SK-N-SH (cell line): Measurements from ENCODE around the gene BRS3. TPM values are rescaled to one million over a fixed set of nuclear protein-coding genes. Genes with fewer than 3 reads are reported as not detected.

Experiments used
- CTCF ChIA-PET: fragments of 300-600, 350-600 bp; formaldehyde crosslinking; extraction: SDS; loops from one replicate; lab custom pipeline; 2021; lab: Yijun Ruan, JAX
- POLR2A ChIA-PET: fragments of 350-600 bp; sonication (Branson Sonifier 250); formaldehyde crosslinking; extraction: SDS; loops from one replicate; lab custom pipeline; 2020; ENCODE audit warnings: antibody characterized with exemption, inconsistent platforms; lab: Yijun Ruan, JAX
- DNase-seq: peaks from one replicate; pipeline ENCODE4 v3.0.0; 2012
- H2AFZ ChIP-seq: fragments of 200-600 bp; sonication (generic); 2 replicates; pipeline ENCODE4 v1.8.1; 2016; ENCODE audit warnings: antibody characterized with exemption, mild to moderate bottlenecking, low read depth
- H3F3A ChIP-seq: fragments of 200-600 bp; sonication (generic); replicated peaks from 2 replicates; pipeline ENCODE3; 2016; ENCODE audit warnings: antibody characterized with exemption, mild to moderate bottlenecking; ENCODE audit not compliant: insufficient read depth
- H3K27ac ChIP-seq, 2 experiments: fragments of 200-500 bp in 1 of 2; fragments of 200-600 bp in 1 of 2; sonication (Bioruptor generic) in 1 of 2; sonication (generic), shearing (Covaris generic) in 1 of 2; 2 replicates each; pipeline versions ENCODE4 v1.5.1 to v1.6.1; 2014 to 2016; ENCODE audit warnings: low read depth in 2 of 2, inconsistent platforms in 1 of 2, low read length in 1 of 2, mild to moderate bottlenecking in 1 of 2, mixed read lengths in 1 of 2
- H3K27me3 ChIP-seq: fragments of 200-600 bp; sonication (generic), shearing (Covaris generic); 2 replicates; pipeline ENCODE4 v1.6.1; 2016; ENCODE audit warnings: mixed run types; ENCODE audit not compliant: insufficient read depth
- H3K36me3 ChIP-seq, 2 experiments: fragments of 200-500 bp in 1 of 2; fragments of 200-600 bp in 1 of 2; sonication (Bioruptor generic) in 1 of 2; sonication (generic) in 1 of 2; replicated peaks in 1 of 2; 2 replicates each; pipeline versions ENCODE3 to v1.5.1; 2014 to 2016; ENCODE audit warnings: low read length in 1 of 2, mild to moderate bottlenecking in 1 of 2; ENCODE audit not compliant: insufficient read depth in 2 of 2, control insufficient read depth in 1 of 2
- H3K4me1 ChIP-seq, 2 experiments: fragments of 200-500 bp in 1 of 2; fragments of 200-600 bp in 1 of 2; sonication (Bioruptor generic) in 1 of 2; sonication (generic), shearing (Covaris generic) in 1 of 2; 2 replicates each; pipeline versions ENCODE4 v1.5.1 to v1.6.1; 2014 to 2016; ENCODE audit warnings: low read depth in 1 of 2, low read length in 1 of 2, mixed run types in 1 of 2; ENCODE audit not compliant: insufficient read depth in 2 of 2, control insufficient read depth in 1 of 2
- H3K4me2 ChIP-seq: fragments of 200-600 bp; sonication (generic), shearing (Covaris generic); 2 replicates; pipeline ENCODE4 v1.6.1; 2017; ENCODE audit warnings: mixed run types
- H3K4me3 ChIP-seq, 2 experiments: fragments of 200-500 bp in 1 of 2; fragments of 200-600 bp in 1 of 2; sonication (Bioruptor generic) in 1 of 2; sonication (generic), shearing (Covaris generic) in 1 of 2; 2 replicates each; pipeline versions ENCODE4 v1.5.1 to v1.8.1; 2014 to 2016; ENCODE audit warnings: low read depth in 2 of 2, inconsistent platforms in 1 of 2, low read length in 1 of 2, mild to moderate bottlenecking in 1 of 2, mixed read lengths in 1 of 2, moderate library complexity in 1 of 2
- H3K79me2 ChIP-seq: fragments of 200-600 bp; sonication (generic); 2 replicates; pipeline ENCODE4 v1.8.1; 2017; ENCODE audit warnings: mild to moderate bottlenecking; ENCODE audit not compliant: insufficient read depth
- H3K9ac ChIP-seq: fragments of 200-600 bp; sonication (generic); 2 replicates; pipeline ENCODE4 v1.6.1; 2017; ENCODE audit warnings: mixed run types
- H3K9me2 ChIP-seq: fragments of 200-600 bp; sonication (generic); 2 replicates; pipeline ENCODE4 v1.6.1; 2017; ENCODE audit warnings: mixed run types
- H3K9me3 ChIP-seq: fragments of 200-600 bp; sonication (generic); 2 replicates; pipeline ENCODE4 v1.6.1; 2017; ENCODE audit warnings: mixed run types, mild to moderate bottlenecking, moderate library complexity
- H4K20me1 ChIP-seq: fragments of 200-600 bp; sonication (generic); 2 replicates; pipeline ENCODE4 v1.6.1; 2017; ENCODE audit warnings: mild to moderate bottlenecking, mixed run types; ENCODE audit not compliant: insufficient read depth
- EP300 ChIP-seq, 2 experiments: IDR thresholded peaks; 2 replicates each; pipeline versions ENCODE4 v1.4.0 to v1.6.1; 2012; ENCODE audit warnings: borderline replicate concordance in 1 of 2, low read depth in 1 of 2, low read length in 1 of 2
- FOXM1 ChIP-seq: IDR thresholded peaks from 2 replicates; pipeline ENCODE4 v1.4.0; 2012; ENCODE audit warnings: low read depth, mild to moderate bottlenecking
- GATA2 ChIP-seq: sonication (generic); formaldehyde crosslinking; IDR thresholded peaks from 2 replicates; pipeline ENCODE4 v1.5.0; 2020; ENCODE audit warnings: mild to moderate bottlenecking, missing genetic modification reagents
- MEF2A ChIP-seq: IDR thresholded peaks from 2 replicates; pipeline ENCODE4 v1.4.0; 2012; ENCODE audit warnings: low read depth, borderline replicate concordance
- MXI1 ChIP-seq: IDR thresholded peaks from 2 replicates; pipeline ENCODE4 v1.6.1; 2012; ENCODE audit warnings: mild to moderate bottlenecking, low read depth, low read length, improper control_type of control experiment
- NRF1 ChIP-seq: IDR thresholded peaks from 2 replicates; pipeline ENCODE4 v1.6.1; 2012; ENCODE audit warnings: low read depth, mild to moderate bottlenecking, low read length
- POLR2AphosphoS5 ChIP-seq: IDR thresholded peaks from 2 replicates; pipeline ENCODE4 v1.6.1; 2012; ENCODE audit warnings: low read depth, low read length
- RAD21 ChIP-seq: IDR thresholded peaks from 2 replicates; pipeline ENCODE4 v1.6.1; 2012; ENCODE audit warnings: mild to moderate bottlenecking, low read length
- RCOR1 ChIP-seq: fragments of 150-350 bp; IDR thresholded peaks from 2 replicates; pipeline ENCODE4 v1.6.1; 2017; ENCODE audit warnings: antibody characterized with exemption, low read length
- RFX5 ChIP-seq: IDR thresholded peaks from 2 replicates; pipeline ENCODE4 v1.6.1; 2012; ENCODE audit warnings: mild to moderate bottlenecking, improper control_type of control experiment, low read length
- SIN3A ChIP-seq: IDR thresholded peaks from 2 replicates; pipeline ENCODE4 v1.6.1; 2012; ENCODE audit warnings: low read depth, mild to moderate bottlenecking, low read length, moderate library complexity, borderline replicate concordance
- SMC3 ChIP-seq: IDR thresholded peaks from 2 replicates; pipeline ENCODE4 v1.6.1; 2012; ENCODE audit warnings: low read depth, low read length, improper control_type of control experiment
- WGBS: methylation state at CpG from one replicate; pipeline ENCODE4 v1.1.6; 2017; ENCODE audit warnings: low lambda C conversion rate; 5-methylcytosine and 5-hydroxymethylcytosine counted together
- polyA plus RNA-seq, 3 experiments: library from polyadenylated mRNA; depleted of rRNA; stranded (reverse); fragments of >200 nt; gene quantifications; 2 replicates each; pipeline ENCODE4 v1.2.3, GENCODE V29; 2012
- TF ChIP-seq, protein P1 (sequence below): IDR thresholded peaks from 2 replicates; pipeline ENCODE4 v1.6.1; 2012; ENCODE audit warnings: mild to moderate bottlenecking, low read depth, low read length, moderate library complexity
- TF ChIP-seq, protein P2 (sequence below): fragments of 150-350 bp; IDR thresholded peaks from 2 replicates; pipeline ENCODE4 v1.6.1; 2016; ENCODE audit warnings: mild to moderate bottlenecking, low read depth, low read length
- TF ChIP-seq, protein P3 (sequence below): IDR thresholded peaks from 2 replicates; pipeline ENCODE4 v1.4.0; 2012; ENCODE audit warnings: low read depth, borderline replicate concordance

The BRS3 gene
- polyA plus RNA-seq, 1 of the 3 experiments (the other 2 are of a cell fraction): not detected

DNA sequence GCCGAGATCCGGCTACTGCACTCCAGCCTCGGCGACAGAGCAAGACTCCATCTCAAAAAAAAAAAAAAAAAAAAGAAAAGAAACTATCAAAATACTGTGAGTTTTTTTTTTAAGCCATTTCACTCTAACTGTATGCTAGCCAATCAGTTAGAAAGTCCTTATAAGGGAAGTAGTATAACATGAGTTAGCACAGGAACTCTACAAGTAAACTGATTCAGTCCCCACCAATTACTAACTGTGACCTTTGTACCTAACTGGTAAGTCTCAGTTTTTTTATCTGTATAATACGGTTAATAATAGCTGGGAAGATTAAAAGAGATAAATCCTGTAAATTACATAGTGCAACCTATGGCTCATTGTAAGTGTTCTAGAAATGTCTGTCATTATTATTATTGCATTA is 35.1 kb upstream of the BRS3 start:
- TF ChIP-seq MEF2A (no peak), RFX5 (no peak), POLR2AphosphoS5 (no peak), NRF1 (no peak)
- Histone ChIP-seq H4K20me1 (no peaks in the 10 kb centered on the region), H3K4me2 (no peak overlapping the region), H3K79me2 (no peaks in the 10 kb centered on the region), H3K27ac (no peak overlapping the region), H3K9me2 (no peaks in the 10 kb centered on the region), H2AFZ (no peak overlapping the region), H3K9ac (no peak overlapping the region), H3K4me1 (no peaks in the 10 kb centered on the region; a peak in 1 of 4 replicates), H3F3A (no peaks in the 10 kb centered on the region), H3K9me3 (no peaks in the 10 kb centered on the region), H3K27me3 (no peaks in the 10 kb centered on the region), H3K36me3 (no peaks in the 10 kb centered on the region), H3K4me3 (no peak overlapping the region)
- POLR2A ChIA-PET: no interaction called here
- WGBS: 20% methylated on average over 5 of the region's 5 CpGs
- no peak for DNase-seq
- CTCF ChIA-PET: no interaction called here

DNA sequence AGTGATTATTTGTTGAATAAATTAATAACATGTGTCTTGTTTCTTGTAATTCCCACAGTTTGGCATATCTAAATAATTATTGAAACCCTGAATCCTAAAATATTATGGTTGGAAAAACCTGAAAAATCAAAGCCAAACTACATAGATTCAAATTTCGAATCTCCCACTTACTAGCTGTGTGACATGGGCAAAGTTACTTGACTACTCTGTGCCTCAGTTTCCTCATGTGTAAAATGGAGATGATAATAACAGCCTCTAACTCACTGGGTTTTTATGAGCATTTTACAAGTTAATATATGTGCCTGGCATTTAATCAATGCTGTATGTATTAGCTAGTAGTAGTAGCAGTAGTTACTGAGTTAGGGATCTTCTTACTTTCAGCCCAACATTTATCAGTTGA is 34.6 kb upstream of the BRS3 start:
- POLR2A ChIA-PET: no interaction called here
- no peak overlapping the region for H3K9ac ChIP-seq
- no peaks in the 10 kb centered on the region for H4K20me1 ChIP-seq
- H2AFZ ChIP-seq: no peak overlapping the region
- no peaks in the 10 kb centered on the region for H3K79me2 ChIP-seq
- no peak overlapping the region for H3K4me2 ChIP-seq
- no peak overlapping the region for H3K4me3 ChIP-seq
- TF ChIP-seq GATA2 (CRISPR knock-in tag) (no peak), SMC3 (no peak), MXI1 (no peak), SIN3A (no peak), RCOR1 (no peak), EP300 (IDR thresholded peaks at IDR 0.05; ENCODE audit: borderline replicate concordance in 1 of 2, low read depth in 1 of 2, low read length in 1 of 2) (no peak), FOXM1 (no peak), RAD21 (no peak), POLR2AphosphoS5 (no peak), RFX5 (no peak)
- TF ChIP-seq, protein P1, sequence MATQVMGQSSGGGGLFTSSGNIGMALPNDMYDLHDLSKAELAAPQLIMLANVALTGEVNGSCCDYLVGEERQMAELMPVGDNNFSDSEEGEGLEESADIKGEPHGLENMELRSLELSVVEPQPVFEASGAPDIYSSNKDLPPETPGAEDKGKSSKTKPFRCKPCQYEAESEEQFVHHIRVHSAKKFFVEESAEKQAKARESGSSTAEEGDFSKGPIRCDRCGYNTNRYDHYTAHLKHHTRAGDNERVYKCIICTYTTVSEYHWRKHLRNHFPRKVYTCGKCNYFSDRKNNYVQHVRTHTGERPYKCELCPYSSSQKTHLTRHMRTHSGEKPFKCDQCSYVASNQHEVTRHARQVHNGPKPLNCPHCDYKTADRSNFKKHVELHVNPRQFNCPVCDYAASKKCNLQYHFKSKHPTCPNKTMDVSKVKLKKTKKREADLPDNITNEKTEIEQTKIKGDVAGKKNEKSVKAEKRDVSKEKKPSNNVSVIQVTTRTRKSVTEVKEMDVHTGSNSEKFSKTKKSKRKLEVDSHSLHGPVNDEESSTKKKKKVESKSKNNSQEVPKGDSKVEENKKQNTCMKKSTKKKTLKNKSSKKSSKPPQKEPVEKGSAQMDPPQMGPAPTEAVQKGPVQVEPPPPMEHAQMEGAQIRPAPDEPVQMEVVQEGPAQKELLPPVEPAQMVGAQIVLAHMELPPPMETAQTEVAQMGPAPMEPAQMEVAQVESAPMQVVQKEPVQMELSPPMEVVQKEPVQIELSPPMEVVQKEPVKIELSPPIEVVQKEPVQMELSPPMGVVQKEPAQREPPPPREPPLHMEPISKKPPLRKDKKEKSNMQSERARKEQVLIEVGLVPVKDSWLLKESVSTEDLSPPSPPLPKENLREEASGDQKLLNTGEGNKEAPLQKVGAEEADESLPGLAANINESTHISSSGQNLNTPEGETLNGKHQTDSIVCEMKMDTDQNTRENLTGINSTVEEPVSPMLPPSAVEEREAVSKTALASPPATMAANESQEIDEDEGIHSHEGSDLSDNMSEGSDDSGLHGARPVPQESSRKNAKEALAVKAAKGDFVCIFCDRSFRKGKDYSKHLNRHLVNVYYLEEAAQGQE: no peak
- TF ChIP-seq, protein P2, sequence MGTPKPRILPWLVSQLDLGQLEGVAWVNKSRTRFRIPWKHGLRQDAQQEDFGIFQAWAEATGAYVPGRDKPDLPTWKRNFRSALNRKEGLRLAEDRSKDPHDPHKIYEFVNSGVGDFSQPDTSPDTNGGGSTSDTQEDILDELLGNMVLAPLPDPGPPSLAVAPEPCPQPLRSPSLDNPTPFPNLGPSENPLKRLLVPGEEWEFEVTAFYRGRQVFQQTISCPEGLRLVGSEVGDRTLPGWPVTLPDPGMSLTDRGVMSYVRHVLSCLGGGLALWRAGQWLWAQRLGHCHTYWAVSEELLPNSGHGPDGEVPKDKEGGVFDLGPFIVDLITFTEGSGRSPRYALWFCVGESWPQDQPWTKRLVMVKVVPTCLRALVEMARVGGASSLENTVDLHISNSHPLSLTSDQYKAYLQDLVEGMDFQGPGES: no peak
- TF ChIP-seq, protein P3, sequence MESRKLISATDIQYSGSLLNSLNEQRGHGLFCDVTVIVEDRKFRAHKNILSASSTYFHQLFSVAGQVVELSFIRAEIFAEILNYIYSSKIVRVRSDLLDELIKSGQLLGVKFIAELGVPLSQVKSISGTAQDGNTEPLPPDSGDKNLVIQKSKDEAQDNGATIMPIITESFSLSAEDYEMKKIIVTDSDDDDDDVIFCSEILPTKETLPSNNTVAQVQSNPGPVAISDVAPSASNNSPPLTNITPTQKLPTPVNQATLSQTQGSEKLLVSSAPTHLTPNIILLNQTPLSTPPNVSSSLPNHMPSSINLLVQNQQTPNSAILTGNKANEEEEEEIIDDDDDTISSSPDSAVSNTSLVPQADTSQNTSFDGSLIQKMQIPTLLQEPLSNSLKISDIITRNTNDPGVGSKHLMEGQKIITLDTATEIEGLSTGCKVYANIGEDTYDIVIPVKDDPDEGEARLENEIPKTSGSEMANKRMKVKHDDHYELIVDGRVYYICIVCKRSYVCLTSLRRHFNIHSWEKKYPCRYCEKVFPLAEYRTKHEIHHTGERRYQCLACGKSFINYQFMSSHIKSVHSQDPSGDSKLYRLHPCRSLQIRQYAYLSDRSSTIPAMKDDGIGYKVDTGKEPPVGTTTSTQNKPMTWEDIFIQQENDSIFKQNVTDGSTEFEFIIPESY: no peak
- no peak overlapping the region; a peak in 1 of 4 replicates for H3K27ac ChIP-seq
- H3F3A ChIP-seq: no peaks in the 10 kb centered on the region
- no peaks in the 10 kb centered on the region for H3K9me3 ChIP-seq
- 16% methylated on average over 1 of the region's 1 CpG for WGBS
- no peaks in the 10 kb centered on the region for H3K27me3 ChIP-seq
- H3K9me2 ChIP-seq: no peaks in the 10 kb centered on the region
- CTCF ChIA-PET: interaction anchor here (0.9 kb wide), 1 partner anchor 425 kb away, joined by 3 read pairs; no protein-coding TSS in a partner anchor
- no peaks in the 10 kb centered on the region; a peak in 1 of 4 replicates for H3K4me1 ChIP-seq
- no peak for DNase-seq
- H3K36me3 ChIP-seq: no peaks in the 10 kb centered on the region
